CD14-positive monocyte (primary cell): ENCODE data around the gene NT5C1B. TPM values are rescaled to one million over a fixed set of nuclear protein-coding genes. Genes with fewer than 3 reads are reported as not detected.

Experiments used
- DNase-seq, 3 donors: peaks; one replicate each; pipeline ENCODE4 v3.0.0-alpha.2; 2011 to 2022
- H2AFZ ChIP-seq: 2 replicates; pipeline ENCODE4 v1.6.0; 2012; ENCODE audit warnings: mild to moderate bottlenecking, low read depth, low read length, inconsistent platforms; ENCODE audit not compliant: insufficient read depth, poor library complexity, severe bottlenecking
- H3K27ac ChIP-seq, 2 donors: 1 replicate in 1 of 2; 2 replicates in 1 of 2; pipeline ENCODE4 v1.5.1; 2012 to 2013; ENCODE audit warnings: low read length in 2 of 2, control low read depth in 1 of 2, inconsistent platforms in 1 of 2, low read depth in 1 of 2, mild to moderate bottlenecking in 1 of 2
- H3K27me3 ChIP-seq, 2 donors: one replicate each; pipeline versions ENCODE4 v1.6.0 to v1.6.1; 2011 to 2013; ENCODE audit warnings: low read length in 2 of 2; ENCODE audit not compliant: control insufficient read depth in 2 of 2, insufficient read depth in 2 of 2
- H3K36me3 ChIP-seq, 2 donors: replicated peaks in 1 of 2; 1 replicate in 1 of 2; 2 replicates in 1 of 2; pipeline versions ENCODE4 v1.5.1 to v1.6.1; 2012 to 2013; ENCODE audit warnings: low read length in 2 of 2, control low read depth in 1 of 2, inconsistent platforms in 1 of 2, mild to moderate bottlenecking in 1 of 2; ENCODE audit not compliant: insufficient read depth in 2 of 2, control insufficient read depth in 1 of 2
- H3K4me1 ChIP-seq, 2 donors: 1 replicate in 1 of 2; 2 replicates in 1 of 2; pipeline versions ENCODE4 v1.5.1 to v1.6.1; 2012 to 2013; ENCODE audit warnings: low read length in 2 of 2, control low read depth in 1 of 2, inconsistent platforms in 1 of 2, mild to moderate bottlenecking in 1 of 2, moderate library complexity in 1 of 2; ENCODE audit not compliant: insufficient read depth in 2 of 2, control insufficient read depth in 1 of 2
- H3K4me2 ChIP-seq: replicated peaks from 2 replicates; pipeline ENCODE3; 2012; ENCODE audit warnings: low read length, moderate library complexity, mild to moderate bottlenecking; ENCODE audit not compliant: poor library complexity, severe bottlenecking; ENCODE audit errors: extremely low read depth
- H3K4me3 ChIP-seq, 3 experiments: fragments of 200-600 bp in 1 of 3; sonication (generic) in 1 of 3; replicated peaks in 1 of 3; 1 replicate in 2 of 3; 2 replicates in 1 of 3; pipeline ENCODE4 v1.5.1; 2011 to 2013; ENCODE audit warnings: low read length in 3 of 3, mild to moderate bottlenecking in 3 of 3, control low read depth in 2 of 3, low read depth in 2 of 3, inconsistent platforms in 1 of 3, moderate library complexity in 1 of 3
- H3K79me2 ChIP-seq: 2 replicates; pipeline ENCODE4 v1.6.0; 2012; ENCODE audit warnings: mild to moderate bottlenecking, control low read depth, inconsistent platforms, low read length, moderate library complexity; ENCODE audit not compliant: insufficient read depth
- H3K9ac ChIP-seq: 2 replicates; pipeline ENCODE4 v1.6.0; 2017; ENCODE audit warnings: low read length, mild to moderate bottlenecking; ENCODE audit not compliant: insufficient read depth, poor library complexity, severe bottlenecking
- H3K9me3 ChIP-seq, 2 donors: replicated peaks in 1 of 2; 1 replicate in 1 of 2; 2 replicates in 1 of 2; pipeline versions ENCODE4 v1.5.1 to v1.6.1; 2012 to 2013; ENCODE audit warnings: low read length in 2 of 2, control low read depth in 1 of 2; ENCODE audit not compliant: control insufficient read depth in 1 of 2, insufficient read depth in 1 of 2
- H4K20me1 ChIP-seq: 2 replicates; pipeline ENCODE4 v1.6.0; 2012; ENCODE audit warnings: mild to moderate bottlenecking, low read length, control low read depth, moderate library complexity; ENCODE audit not compliant: insufficient read depth
- H3K27ac Mint-ChIP-seq, 7 donors: one replicate each; pipeline ENCODE4 v1.8.0; 2020; ENCODE audit warnings: mild to moderate bottlenecking in 7 of 7, mixed read lengths in 7 of 7, moderate library complexity in 6 of 7, inconsistent platforms in 2 of 7
- H3K27me3 Mint-ChIP-seq, 3 donors: one replicate each; pipeline ENCODE4 v1.8.0; 2021 to 2022; ENCODE audit warnings: low read depth in 3 of 3, mild to moderate bottlenecking in 3 of 3, mixed read lengths in 3 of 3, moderate library complexity in 3 of 3, inconsistent platforms in 1 of 3
- H3K36me3 Mint-ChIP-seq, 2 donors: one replicate each; pipeline ENCODE4 v1.8.0; 2020; ENCODE audit warnings: mixed read lengths in 2 of 2, inconsistent platforms in 1 of 2, mild to moderate bottlenecking in 1 of 2
- H3K4me1 Mint-ChIP-seq: one replicate; pipeline ENCODE4 v1.8.0; 2020; ENCODE audit warnings: mild to moderate bottlenecking, mixed read lengths
- H3K4me3 Mint-ChIP-seq, 2 donors: one replicate each; pipeline ENCODE4 v1.8.0; 2020; ENCODE audit warnings: mild to moderate bottlenecking in 2 of 2, mixed read lengths in 2 of 2, moderate library complexity in 1 of 2
- H3K9me3 Mint-ChIP-seq, 7 donors: one replicate each; pipeline ENCODE4 v1.8.0; 2020 to 2022; ENCODE audit warnings: mixed read lengths in 7 of 7, mild to moderate bottlenecking in 6 of 7, moderate library complexity in 6 of 7, inconsistent platforms in 2 of 7
- WGBS: methylation state at CpG from one replicate; pipeline ENCODE4 v1.1.5; 2013; ENCODE audit warnings: missing lambda C conversion rate; ENCODE audit not compliant: insufficient coverage; 5-methylcytosine and 5-hydroxymethylcytosine counted together
- intact Hi-C, 2 donors: fragments of 100-400 bp; cut with micrococcal nuclease; formaldehyde crosslinking; loops; one replicate each; pipeline versions ENCODE4 v1.15.0 to v1.15.1; 2023
- polyA plus RNA-seq, 3 donors: library from polyadenylated mRNA; depleted of rRNA in 1 of 3; unstranded in 2 of 3; stranded (reverse) in 1 of 3; fragments of 300-500 nt in 2 of 3; fragments of >200 nt in 1 of 3; fragmentation: Illumina TruSeq in 2 of 3; gene quantifications; 1 replicate in 2 of 3; 2 replicates in 1 of 3; pipeline ENCODE4 v1.2.3, GENCODE V29; 2012 to 2021
- TF ChIP-seq, protein P1 (sequence below): fragments of 200-600 bp; IDR thresholded peaks from one replicate; pipeline ENCODE4 v1.8.0; 2022; ENCODE audit warnings: antibody characterized with exemption, mild to moderate bottlenecking

NT5C1B gene
- polyA plus RNA-seq, 3 donors: not detected

DNA sequence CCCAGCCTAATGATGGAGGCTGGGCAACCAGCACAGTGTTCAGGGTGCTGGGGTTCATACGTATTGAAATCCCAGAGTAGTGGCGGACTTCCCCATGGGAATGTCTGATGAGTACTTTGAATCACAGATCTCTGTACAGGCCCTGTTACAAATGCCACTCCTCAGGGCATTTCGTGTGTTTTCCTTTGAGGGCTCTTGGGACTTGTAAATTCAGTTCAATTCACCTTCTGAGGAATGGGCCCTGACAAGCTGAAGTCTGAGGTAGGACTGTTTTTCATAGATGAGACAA lies 28.6 kb downstream of the NT5C1B start:
- peaks cover 9% of the 10 kb centered on the region for H3K79me2 ChIP-seq
- H3K27ac ChIP-seq: peak overlapping the region in 1 of 2 donors; percentile 83
- peaks cover 4 to 5% of the 10 kb centered on the region in 2 donors for H3K9me3 ChIP-seq
- H3K4me1 Mint-ChIP-seq: peaks cover 19% of the 10 kb centered on the region
- peak overlapping the region; percentile 80 for H3K4me2 ChIP-seq
- H3K36me3 Mint-ChIP-seq: peaks cover under 1% of the 10 kb centered on the region in 2 donors
- TF ChIP-seq, protein P1, sequence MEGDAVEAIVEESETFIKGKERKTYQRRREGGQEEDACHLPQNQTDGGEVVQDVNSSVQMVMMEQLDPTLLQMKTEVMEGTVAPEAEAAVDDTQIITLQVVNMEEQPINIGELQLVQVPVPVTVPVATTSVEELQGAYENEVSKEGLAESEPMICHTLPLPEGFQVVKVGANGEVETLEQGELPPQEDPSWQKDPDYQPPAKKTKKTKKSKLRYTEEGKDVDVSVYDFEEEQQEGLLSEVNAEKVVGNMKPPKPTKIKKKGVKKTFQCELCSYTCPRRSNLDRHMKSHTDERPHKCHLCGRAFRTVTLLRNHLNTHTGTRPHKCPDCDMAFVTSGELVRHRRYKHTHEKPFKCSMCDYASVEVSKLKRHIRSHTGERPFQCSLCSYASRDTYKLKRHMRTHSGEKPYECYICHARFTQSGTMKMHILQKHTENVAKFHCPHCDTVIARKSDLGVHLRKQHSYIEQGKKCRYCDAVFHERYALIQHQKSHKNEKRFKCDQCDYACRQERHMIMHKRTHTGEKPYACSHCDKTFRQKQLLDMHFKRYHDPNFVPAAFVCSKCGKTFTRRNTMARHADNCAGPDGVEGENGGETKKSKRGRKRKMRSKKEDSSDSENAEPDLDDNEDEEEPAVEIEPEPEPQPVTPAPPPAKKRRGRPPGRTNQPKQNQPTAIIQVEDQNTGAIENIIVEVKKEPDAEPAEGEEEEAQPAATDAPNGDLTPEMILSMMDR: no peak
- peaks cover 11 to 16% of the 10 kb centered on the region in 2 donors for H3K4me1 ChIP-seq
- H3K36me3 ChIP-seq: no peaks in the 10 kb centered on the region
- no peaks in the 10 kb centered on the region for H3K27me3 ChIP-seq
- peaks cover 0 to 3% (median 2%) of the 10 kb centered on the region in 3 donors for H3K27me3 Mint-ChIP-seq
- H3K4me3 ChIP-seq: peak overlapping the region; percentile 67 to 93 (median 91)
- DNase-seq: no peak
- peak overlapping the region; percentile 89 for H3K9ac ChIP-seq
- peaks cover 3% of the 10 kb centered on the region for H4K20me1 ChIP-seq
- intact Hi-C loops: loop anchor here (5.0 to 10.0 kb wide), 2 partner anchors 787 to 804 kb away; no protein-coding TSS in a partner anchor
- peak overlapping the region; percentile 92 for H3K4me3 Mint-ChIP-seq
- 17% methylated on average over 1 of the region's 3 CpGs for WGBS
- H3K9me3 Mint-ChIP-seq: peaks cover 0 to 8% (median 5%) of the 10 kb centered on the region in 7 donors
- peak overlapping the region; percentile 96 for H2AFZ ChIP-seq
- peak overlapping the region in 6 of 7 donors; percentile 57 to 81 (median 72) for H3K27ac Mint-ChIP-seq

DNA sequence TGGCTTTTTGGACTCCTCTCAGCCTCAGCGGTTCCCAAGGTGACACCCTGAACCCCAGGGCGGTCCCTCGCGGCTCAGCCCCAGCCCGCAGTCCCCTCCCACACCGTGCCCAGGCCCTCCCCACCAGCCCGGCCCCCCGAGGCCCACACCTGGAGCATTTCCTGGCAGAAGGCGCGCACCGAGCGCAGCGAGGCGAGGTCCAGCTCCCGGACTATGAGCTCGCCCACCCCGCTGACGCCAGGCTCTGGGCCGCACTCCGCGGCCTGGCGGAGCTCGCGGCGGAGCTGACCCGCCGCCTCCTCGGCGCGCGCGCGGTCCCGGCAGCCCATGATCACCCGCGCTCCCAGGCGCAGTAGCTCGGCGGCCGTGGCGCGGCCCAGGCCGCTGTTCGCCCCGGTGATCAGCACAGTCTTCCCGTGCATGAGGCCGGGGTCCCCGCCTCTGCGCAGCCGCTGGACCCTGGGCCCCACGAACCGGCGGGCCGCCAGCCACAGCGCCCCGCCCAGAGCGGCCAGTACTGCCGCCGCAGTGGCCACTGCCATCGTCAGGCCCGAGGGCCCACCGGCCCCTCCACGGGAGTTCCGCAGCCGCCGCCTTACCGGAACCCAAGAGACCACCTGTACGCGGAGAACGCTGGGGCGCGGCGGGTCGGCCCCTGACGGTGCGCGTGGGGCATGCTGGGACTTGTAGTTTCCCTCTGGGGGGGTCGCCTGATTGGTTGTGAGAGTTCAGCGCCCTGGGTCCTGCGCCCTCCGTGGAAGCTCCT lies 29.2 kb downstream of the NT5C1B start, which contains the start of gene RDH14:
TSS of gene RDH14 (minus strand) at position 623 of the 766 bp plus-strand sequence. CDS start at position 542, 81 bp downstream.
- peak; percentile 66 to 81 (median 69) for DNase-seq
- TF ChIP-seq, protein P1: no peak
- Histone ChIP-seq H3K4me1 (peaks cover 11 to 16% of the 10 kb centered on the region in 2 donors), H3K27me3 (no peaks in the 10 kb centered on the region), H3K36me3 (peaks cover 5% of the 10 kb centered on the region in 2 donors), H3K4me2 (peak within 1 kb of the TSS; percentile 80), H3K79me2 (peaks cover 9% of the 10 kb centered on the region), H4K20me1 (peaks cover 3% of the 10 kb centered on the region), H2AFZ (peak within 1 kb of the TSS; percentile 96), H3K9ac (peak within 1 kb of the TSS; percentile 89), H3K9me3 (peaks cover 4 to 5% of the 10 kb centered on the region in 2 donors), H3K4me3 (peak within 1 kb of the TSS; percentile 67 to 93 (median 91)), H3K27ac (peak within 1 kb of the TSS; percentile 43 to 83)
- peak within 1 kb of the TSS; percentile 50 to 93 (median 88) for H3K27ac Mint-ChIP-seq
- H3K4me3 Mint-ChIP-seq: peak within 1 kb of the TSS; percentile 92 to 94
- H3K4me1 Mint-ChIP-seq: peaks cover 19% of the 10 kb centered on the region
- intact Hi-C loops: loop anchor here (5.0 to 10.0 kb wide), 2 partner anchors 787 to 805 kb away; no protein-coding TSS in a partner anchor
- peaks cover 4 to 5% of the 10 kb centered on the region in 2 donors for H3K36me3 Mint-ChIP-seq
- under 1% methylated on average over 77 of the region's 81 CpGs for WGBS
- H3K27me3 Mint-ChIP-seq: peaks cover 0 to 3% (median 2%) of the 10 kb centered on the region in 3 donors
- peaks cover 0 to 6% (median 5%) of the 10 kb centered on the region in 7 donors for H3K9me3 Mint-ChIP-seq
